SU-DHL-6 (cell line): Measurements from ENCODE around the gene DENND5B.
"Not testable (repeated sequence)": the region's sequence is repeated elsewhere in the genome, so short reads cannot be mapped to it uniquely, and the experiment has no call there.

Experiments
- CTCF ChIP-seq: fragments of 200-600 bp; sonication (generic); IDR thresholded peaks from one replicate; pipeline ENCODE4 v1.5.1; 2017; ENCODE audit warnings: antibody characterized with exemption, mild to moderate bottlenecking, low read length, moderate library complexity; ENCODE audit not compliant: insufficient read depth, poor library complexity, severe bottlenecking
- EZH2phosphoT487 ChIP-seq: fragments of 200-600 bp; sonication (generic), shearing (Covaris generic); conservative IDR thresholded peaks from 2 replicates; pipeline ENCODE4 v1.6.1; 2018; ENCODE audit warnings: mild to moderate bottlenecking, antibody characterized with exemption, low read length, moderate library complexity, mixed read lengths

DNA sequence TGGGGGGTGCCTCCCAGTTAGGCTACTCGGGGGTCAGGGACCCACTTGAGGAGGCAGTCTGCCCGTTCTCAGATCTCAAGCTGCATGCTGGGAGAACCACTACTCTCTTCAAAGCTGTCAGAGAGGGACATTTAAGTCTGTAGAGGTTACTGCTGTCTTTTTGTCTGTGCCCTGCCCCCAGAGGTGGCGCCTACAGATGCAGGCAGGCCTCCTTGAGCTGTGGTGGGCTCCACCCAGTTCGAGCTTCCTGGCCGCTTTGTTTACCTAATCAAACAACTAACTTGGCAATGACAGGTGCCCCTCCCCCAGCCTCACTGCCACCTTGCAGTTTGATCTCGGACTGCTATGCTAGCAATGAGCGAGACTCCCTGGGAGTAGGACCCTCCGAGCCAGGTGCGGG lies 35.5 kb downstream of the DENND5B start:
- not testable (repeated sequence) for TF ChIP-seq EZH2phosphoT487, CTCF
